A549 (cell line): ENCODE data around the gene MAZ. TPM values are rescaled to one million over a fixed set of nuclear protein-coding genes. Genes with fewer than 3 reads are reported as not detected.

ENCODE experiments used
- ATAC-seq, 2 experiments: fragments of 200-7000 bp in 1 of 2; fragments of >200 bp in 1 of 2; cut with Nextera tagmentation in 1 of 2; cut with Tn5 transposase in 1 of 2; 3 replicates each; pipeline versions ENCODE4 v1.8.0 to v1.9.1; 2018 to 2020; ENCODE audit warnings: mild to moderate bottlenecking in 1 of 2, moderate library complexity in 1 of 2
- CTCF ChIA-PET: fragments of 300-600 bp; sonication (Branson Sonifier 250); formaldehyde crosslinking; extraction: SDS; loops from one replicate; lab custom pipeline; 2021; ENCODE audit warnings: antibody characterized with exemption, inconsistent platforms; lab: Yijun Ruan, JAX
- POLR2A ChIA-PET: fragments of 350-600 bp; formaldehyde crosslinking; extraction: SDS; loops from one replicate; lab custom pipeline; 2021; ENCODE audit warnings: antibody characterized with exemption, inconsistent platforms; lab: Yijun Ruan, JAX
- DNase-seq, 2 experiments: peaks; one replicate each; pipeline versions ENCODE4 v3.0.0 to v3.0.0-alpha.2; 2011 to 2016; ENCODE audit warnings: low read depth in 1 of 2, low spot score in 1 of 2
- FAIRE-seq: peaks from 2 replicates; lab custom pipeline; 2011; peaks lifted over from hg19 to GRCh38; lab: Jason Lieb, UNC
- H3K27ac ChIP-seq, 2 experiments: fragments of >200 bp; sonication (Bioruptor Twin); formaldehyde crosslinking; 3 replicates each; pipeline ENCODE4 v1.5.1; 2016 to 2017
- H3K4me1 ChIP-seq: fragments of >200 bp; sonication (Bioruptor Twin); formaldehyde crosslinking; 3 replicates; pipeline ENCODE4 v1.6.1; 2016
- H3K4me2 ChIP-seq: fragments of >200 bp; sonication (Bioruptor Twin); formaldehyde crosslinking; 3 replicates; pipeline ENCODE4 v1.6.1; 2016
- H3K4me3 ChIP-seq: fragments of >200 bp; sonication (Bioruptor Twin); formaldehyde crosslinking; 3 replicates; pipeline ENCODE4 v1.5.1; 2016
- H3K9me3 ChIP-seq: fragments of >200 bp; sonication (Bioruptor Twin); formaldehyde crosslinking; 3 replicates; pipeline ENCODE4 v1.6.1; 2016
- CBX2 ChIP-seq: fragments of 200-600 bp; sonication (generic); IDR thresholded peaks from 2 replicates; pipeline ENCODE4 v1.6.1; 2016; ENCODE audit warnings: low read depth, mild to moderate bottlenecking, borderline replicate concordance
- CHD4 ChIP-seq: fragments of 200-600 bp; sonication (generic); IDR thresholded peaks from 2 replicates; pipeline ENCODE4 v1.6.1; 2016; ENCODE audit warnings: antibody characterized with exemption, mild to moderate bottlenecking, borderline replicate concordance
- EHMT2 ChIP-seq: fragments of 200-600 bp; sonication (generic); IDR thresholded peaks from 2 replicates; pipeline ENCODE4 v1.6.1; 2016; ENCODE audit warnings: antibody characterized with exemption, low read depth, mild to moderate bottlenecking, moderate library complexity
- GATA3 ChIP-seq: IDR thresholded peaks from 2 replicates; pipeline ENCODE4 v1.6.1; 2012; ENCODE audit warnings: borderline replicate concordance
- JUN ChIP-seq, 2 experiments: fragments of >200 bp; sonication (Bioruptor Twin); formaldehyde crosslinking; IDR thresholded peaks; 2 replicates in 1 of 2; 3 replicates in 1 of 2; pipeline ENCODE4 v1.6.1; 2016 to 2017
- NR3C1 ChIP-seq: fragments of >200 bp; sonication (Bioruptor Twin); formaldehyde crosslinking; IDR thresholded peaks from 3 replicates; pipeline ENCODE4 v1.6.1; 2017
- PHF8 ChIP-seq: fragments of 200-600 bp; sonication (generic); IDR thresholded peaks from 2 replicates; pipeline ENCODE4 v1.6.1; 2016; ENCODE audit warnings: low read depth, mild to moderate bottlenecking, antibody characterized with exemption, moderate library complexity, borderline replicate concordance
- POLR2A ChIP-seq: IDR thresholded peaks from 2 replicates; pipeline ENCODE4 v1.6.1; 2012; ENCODE audit warnings: mild to moderate bottlenecking, low read length
- RAD21 ChIP-seq, 2 experiments: fragments of >200 bp in 1 of 2; sonication (Bioruptor Twin) in 1 of 2; formaldehyde crosslinking in 1 of 2; IDR thresholded peaks in 1 of 2; conservative IDR thresholded peaks in 1 of 2; 2 replicates in 1 of 2; 3 replicates in 1 of 2; pipeline ENCODE4 v1.6.1; 2012 to 2018; ENCODE audit warnings: inconsistent platforms in 1 of 2
- RARB ChIP-seq: fragments of 250-450 bp; sonication (Bioruptor Pico); IDR thresholded peaks from 2 replicates; pipeline ENCODE4 v1.8.0; 2021; ENCODE audit warnings: mild to moderate bottlenecking, moderate library complexity
- SMC3 ChIP-seq: fragments of >200 bp; sonication (Bioruptor Twin); formaldehyde crosslinking; IDR thresholded peaks from 3 replicates; pipeline ENCODE4 v1.6.1; 2018; ENCODE audit warnings: inconsistent platforms
- TFCP2L1 ChIP-seq: fragments of 250-450 bp; sonication (Bioruptor Pico); IDR thresholded peaks from 2 replicates; pipeline ENCODE4 v1.5.0; 2021; ENCODE audit warnings: mild to moderate bottlenecking
- ZNF302 ChIP-seq: fragments of 250-450 bp; sonication (Bioruptor Pico); IDR thresholded peaks from 2 replicates; pipeline ENCODE4 v1.9.0; 2021; ENCODE audit warnings: inconsistent platforms, mild to moderate bottlenecking, moderate library complexity
- WGBS: methylation state at CpG from one replicate; pipeline ENCODE4 v1.1.6; 2017; ENCODE audit errors: missing lambda C conversion rate; 5-methylcytosine and 5-hydroxymethylcytosine counted together
- polyA plus RNA-seq, 4 experiments: library from polyadenylated mRNA; depleted of rRNA in 3 of 4; stranded (reverse); fragments of >200 nt; fragmentation: RNase III in 1 of 4; extraction: RNeasy Plus Mini Kit Qiagen cat#74134 plus additional on column Dnase treatment in 1 of 4; gene quantifications; 2 replicates in 3 of 4; 3 replicates in 1 of 4; pipeline ENCODE4 v1.2.3, GENCODE V29; 2011 to 2017
- TF ChIP-seq, protein P1 (sequence below): fragments of >200 bp; sonication (Bioruptor Twin); formaldehyde crosslinking; IDR thresholded peaks from 3 replicates; pipeline ENCODE4 v1.5.1; 2016
- TF ChIP-seq, protein P2 (sequence below): IDR thresholded peaks from 2 replicates; pipeline ENCODE4 v1.6.1; 2012
- TF ChIP-seq, protein P3 (sequence below): fragments of >200 bp; sonication (Bioruptor Twin); formaldehyde crosslinking; IDR thresholded peaks from 3 replicates; pipeline ENCODE4 v1.6.1; 2016

Gene MAZ
- polyA plus RNA-seq, 2 of the 4 experiments (the other 2 are of a cell fraction): 79.6 to 231 TPM

DNA sequence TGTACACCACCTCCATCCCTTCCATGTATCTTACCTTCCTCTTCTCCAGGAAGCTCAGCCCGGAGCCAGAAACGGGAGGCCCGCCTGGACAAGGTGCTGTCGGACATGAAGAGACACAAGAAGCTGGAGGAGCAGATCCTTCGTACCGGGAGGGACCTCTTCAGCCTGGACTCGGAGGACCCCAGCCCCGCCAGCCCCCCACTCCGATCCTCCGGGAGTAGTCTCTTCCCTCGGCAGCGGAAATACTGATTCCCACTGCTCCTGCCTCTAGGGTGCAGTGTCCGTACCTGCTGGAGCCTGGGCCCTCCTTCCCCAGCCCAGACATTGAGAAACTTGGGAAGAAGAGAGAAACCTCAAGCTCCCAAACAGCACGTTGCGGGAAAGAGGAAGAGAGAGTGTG is 13.2 kb downstream of the MAZ start:
- DNase-seq (peak; percentile 49 to 50), ATAC-seq (no peak), FAIRE-seq (no peak)
- ChIA-PET POLR2A (interaction anchor here (0.9 to 2.5 kb wide), 4 partner anchors 10 to 107 kb away, joined by 3 to 9 read pairs (median 6); partner anchors contain the start of genes KCTD13 and MAZ), CTCF (interaction anchor here (0.6 to 24.4 kb wide), 30 partner anchors 8 to 259 kb away, joined by 3 to 568 read pairs (median 4); partner anchors contain the start of genes ASPHD1, CDIPT, KIF22 and MAZ)
- H3K9me3 ChIP-seq: no peaks in the 10 kb centered on the region
- H3K4me2 ChIP-seq: peak overlapping the region; percentile 99
- 38% methylated on average over 11 of the region's 15 CpGs for WGBS
- TF ChIP-seq POLR2A: no peak
- TF ChIP-seq SMC3: peak; percentile 41
- TF ChIP-seq, protein P1, sequence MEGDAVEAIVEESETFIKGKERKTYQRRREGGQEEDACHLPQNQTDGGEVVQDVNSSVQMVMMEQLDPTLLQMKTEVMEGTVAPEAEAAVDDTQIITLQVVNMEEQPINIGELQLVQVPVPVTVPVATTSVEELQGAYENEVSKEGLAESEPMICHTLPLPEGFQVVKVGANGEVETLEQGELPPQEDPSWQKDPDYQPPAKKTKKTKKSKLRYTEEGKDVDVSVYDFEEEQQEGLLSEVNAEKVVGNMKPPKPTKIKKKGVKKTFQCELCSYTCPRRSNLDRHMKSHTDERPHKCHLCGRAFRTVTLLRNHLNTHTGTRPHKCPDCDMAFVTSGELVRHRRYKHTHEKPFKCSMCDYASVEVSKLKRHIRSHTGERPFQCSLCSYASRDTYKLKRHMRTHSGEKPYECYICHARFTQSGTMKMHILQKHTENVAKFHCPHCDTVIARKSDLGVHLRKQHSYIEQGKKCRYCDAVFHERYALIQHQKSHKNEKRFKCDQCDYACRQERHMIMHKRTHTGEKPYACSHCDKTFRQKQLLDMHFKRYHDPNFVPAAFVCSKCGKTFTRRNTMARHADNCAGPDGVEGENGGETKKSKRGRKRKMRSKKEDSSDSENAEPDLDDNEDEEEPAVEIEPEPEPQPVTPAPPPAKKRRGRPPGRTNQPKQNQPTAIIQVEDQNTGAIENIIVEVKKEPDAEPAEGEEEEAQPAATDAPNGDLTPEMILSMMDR: peak; percentile 41
- TF ChIP-seq RAD21 (conservative IDR thresholded peaks at IDR 0.05 in 1 of 2, IDR thresholded peaks at IDR 0.05 in 1 of 2): peak; percentile 50 to 61; a peak in 3 of 5 replicates
- no peak for TF ChIP-seq RARB (CRISPR knock-in tag)
- H3K4me3 ChIP-seq: peak overlapping the region; percentile 61
- H3K4me1 ChIP-seq: peaks cover 64% of the 10 kb centered on the region
- H3K27ac ChIP-seq: peak overlapping the region; percentile 92 to 93

DNA sequence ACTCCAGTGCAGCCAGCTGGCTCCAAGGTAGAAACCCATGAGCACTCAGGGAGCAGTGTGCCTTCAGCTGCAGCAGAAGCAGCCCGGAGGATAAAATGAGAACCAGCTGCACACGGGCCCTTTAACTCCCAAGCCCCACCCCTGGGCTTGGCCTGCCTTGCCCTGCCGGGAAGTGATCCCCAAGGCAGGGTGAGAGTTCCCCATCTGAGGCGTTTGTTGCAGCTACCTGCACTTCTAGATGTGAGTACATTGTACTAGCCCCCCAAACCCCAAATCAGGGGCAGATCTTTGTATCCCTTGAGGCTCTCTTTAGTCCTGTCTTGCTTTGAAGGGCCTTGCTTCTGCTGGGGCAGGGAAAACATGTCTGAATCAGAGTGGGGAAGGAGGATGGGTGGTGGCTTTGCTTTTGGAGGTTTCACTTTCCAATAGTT is 14.0 kb downstream of the MAZ start, which contains the start of gene MVP:
Gene MVP, plus strand, starts transcription at position 192 of the 431 bp plus-strand sequence. CDS start 10,088 bp downstream, outside the sequence.
- H3K27ac ChIP-seq: peak within 1 kb of the TSS; percentile 92 to 93
- ATAC-seq (peak; percentile 44 to 56; a peak in 5 of 6 replicates), DNase-seq (peak; percentile 56 to 74), FAIRE-seq (no peak)
- peaks cover 63% of the 10 kb centered on the region for H3K4me1 ChIP-seq
- TF ChIP-seq CBX2: no peak
- peak; percentile 45 to 52; a peak in 4 of 5 replicates for TF ChIP-seq JUN (IDR thresholded peaks at IDR 0.05)
- TF ChIP-seq, protein P2, sequence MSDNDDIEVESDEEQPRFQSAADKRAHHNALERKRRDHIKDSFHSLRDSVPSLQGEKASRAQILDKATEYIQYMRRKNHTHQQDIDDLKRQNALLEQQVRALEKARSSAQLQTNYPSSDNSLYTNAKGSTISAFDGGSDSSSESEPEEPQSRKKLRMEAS: peak; percentile 20; the same call in 1 of the 2 replicates
- TF ChIP-seq ZNF302 (CRISPR knock-in tag): no peak
- TF ChIP-seq GATA3: 0 out of 2 replicates have a peak, but pooled peaks have one; percentile 25
- TF ChIP-seq TFCP2L1: no peak
- TF ChIP-seq NR3C1: no peak
- TF ChIP-seq CHD4: no peak
- no peak for TF ChIP-seq EHMT2
- TF ChIP-seq, protein P1: no peak
- TF ChIP-seq PHF8: 0 out of 2 replicates have a peak, but pooled peaks have one; percentile 18
- TF ChIP-seq, protein P3, sequence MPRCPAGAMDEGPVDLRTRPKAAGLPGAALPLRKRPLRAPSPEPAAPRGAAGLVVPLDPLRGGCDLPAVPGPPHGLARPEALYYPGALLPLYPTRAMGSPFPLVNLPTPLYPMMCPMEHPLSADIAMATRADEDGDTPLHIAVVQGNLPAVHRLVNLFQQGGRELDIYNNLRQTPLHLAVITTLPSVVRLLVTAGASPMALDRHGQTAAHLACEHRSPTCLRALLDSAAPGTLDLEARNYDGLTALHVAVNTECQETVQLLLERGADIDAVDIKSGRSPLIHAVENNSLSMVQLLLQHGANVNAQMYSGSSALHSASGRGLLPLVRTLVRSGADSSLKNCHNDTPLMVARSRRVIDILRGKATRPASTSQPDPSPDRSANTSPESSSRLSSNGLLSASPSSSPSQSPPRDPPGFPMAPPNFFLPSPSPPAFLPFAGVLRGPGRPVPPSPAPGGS: 0 out of 3 replicates have a peak, but pooled peaks have one; percentile 37
- TF ChIP-seq, all 56 proteins: peak for 5
- Histone ChIP-seq H3K4me2 (peak within 1 kb of the TSS; percentile 99), H3K4me3 (peak within 1 kb of the TSS; percentile 61), H3K9me3 (no peaks in the 10 kb centered on the region)
- 3% methylated on average over 4 of the region's 4 CpGs for WGBS
- ChIA-PET CTCF (interaction anchor here (0.6 to 24.4 kb wide), 26 partner anchors 9 to 258 kb away, joined by 3 to 568 read pairs (median 4); partner anchors contain the start of genes ASPHD1, CDIPT, MAZ and SEZ6L2), POLR2A (interaction anchor here (1.3 to 2.5 kb wide), 5 partner anchors 13 to 153 kb away, joined by 3 to 9 read pairs (median 5); partner anchors contain the start of genes KCTD13, MAZ, SEZ6L2 and TAOK2)
